Measurements from ENCODE around the gene ITIH4.

Gene ITIH4

DNA sequence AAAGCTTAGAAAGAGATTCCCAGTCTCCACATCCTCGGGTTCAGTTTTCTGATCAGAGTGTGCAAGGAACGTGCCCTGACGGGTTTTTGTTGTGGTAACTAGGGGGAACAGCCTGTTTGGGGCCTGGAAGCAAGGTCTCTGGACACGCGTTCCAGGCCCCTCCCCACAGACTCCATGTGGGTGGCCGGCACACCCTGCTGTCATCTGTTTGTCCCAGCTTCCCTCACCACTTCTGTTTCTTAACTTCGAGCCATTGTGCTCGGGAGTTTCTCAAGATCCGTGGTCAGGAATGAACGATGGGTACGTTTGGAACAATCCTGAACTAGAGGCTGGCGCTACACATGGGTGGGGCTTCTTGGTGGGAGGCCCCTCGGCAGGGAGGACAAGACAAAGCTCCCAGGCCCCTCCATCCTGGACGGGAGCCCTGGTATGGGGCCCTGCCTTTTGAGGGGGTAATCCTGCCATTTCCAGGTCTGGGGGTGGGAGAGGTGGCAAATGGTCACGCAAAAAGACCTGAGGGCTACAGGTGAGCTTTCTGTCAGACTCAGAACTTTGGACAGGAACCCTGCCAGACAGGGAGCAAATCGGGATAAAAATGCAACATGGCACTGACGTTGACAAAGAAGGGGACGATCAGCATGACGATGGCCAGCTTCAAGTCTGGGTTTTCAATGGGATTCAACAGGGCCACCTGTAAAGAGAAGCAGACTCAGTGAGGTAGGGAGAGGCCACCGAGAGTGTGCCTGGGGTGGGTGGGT lies 12.8 kb upstream of the ITIH4 start:
- H3K9ac ChIP-seq (ENCODE audit: low read depth in 1 of 2, low read length in 2 of 2), result no peak overlapping the region
- no peak overlapping the region for H3K4me3 ChIP-seq (ENCODE audit: low read length in 2 of 2)
- H3K36me3 ChIP-seq (ENCODE audit: control insufficient read depth in 2 of 2, insufficient read depth in 2 of 2, low read length in 2 of 2), result peaks cover 8 to 20% of the 10 kb centered on the region in 2 donors
- peak overlapping the region in 1 of 2 donors; percentile 28 for H3K27ac ChIP-seq (ENCODE audit: low read depth in 2 of 2, low read length in 2 of 2)
- H3K9me3 ChIP-seq (ENCODE audit: control insufficient read depth in 2 of 2, low read length in 2 of 2), result no peaks in the 10 kb centered on the region
- peaks cover 0 to 4% of the 10 kb centered on the region in 2 donors for H3K4me1 ChIP-seq (ENCODE audit: control insufficient read depth in 2 of 2, insufficient read depth in 2 of 2, low read length in 2 of 2)
- H3K27me3 ChIP-seq (ENCODE audit: control insufficient read depth in 2 of 2, insufficient read depth in 2 of 2, low read length in 2 of 2), result no peaks in the 10 kb centered on the region

DNA sequence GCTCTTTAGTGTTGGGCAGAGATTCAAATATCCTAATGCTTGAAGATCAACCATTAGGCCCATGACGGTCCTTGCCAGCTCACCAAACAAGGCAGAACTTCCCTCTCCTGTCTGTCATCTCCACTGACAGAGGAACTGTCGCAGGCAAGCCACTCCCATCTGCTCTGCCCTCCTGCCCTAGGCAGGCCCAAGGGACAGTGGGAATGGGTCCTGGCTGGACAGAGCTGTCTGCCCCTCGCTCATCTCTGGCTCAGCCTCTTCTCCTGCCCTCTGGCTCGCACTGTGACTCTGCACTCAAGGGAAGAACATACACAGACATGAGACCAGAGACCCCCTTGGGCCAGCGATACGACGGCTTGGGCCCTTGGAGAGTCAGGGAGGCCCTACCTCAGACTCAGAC lies 12.0 kb upstream of the ITIH4 start:
- Histone ChIP-seq H3K9me3 (ENCODE audit: control insufficient read depth in 2 of 2, low read length in 2 of 2) (no peaks in the 10 kb centered on the region), H3K9ac (ENCODE audit: low read depth in 1 of 2, low read length in 2 of 2) (no peak overlapping the region), H3K27ac (ENCODE audit: low read depth in 2 of 2, low read length in 2 of 2) (peak overlapping the region in 1 of 2 donors; percentile 5), H3K27me3 (ENCODE audit: control insufficient read depth in 2 of 2, insufficient read depth in 2 of 2, low read length in 2 of 2) (no peaks in the 10 kb centered on the region), H3K4me1 (ENCODE audit: control insufficient read depth in 2 of 2, insufficient read depth in 2 of 2, low read length in 2 of 2) (peaks cover 0 to 4% of the 10 kb centered on the region in 2 donors), H3K4me3 (ENCODE audit: low read length in 2 of 2) (no peak overlapping the region), H3K36me3 (ENCODE audit: control insufficient read depth in 2 of 2, insufficient read depth in 2 of 2, low read length in 2 of 2) (peaks cover 8 to 17% of the 10 kb centered on the region in 2 donors)

DNA sequence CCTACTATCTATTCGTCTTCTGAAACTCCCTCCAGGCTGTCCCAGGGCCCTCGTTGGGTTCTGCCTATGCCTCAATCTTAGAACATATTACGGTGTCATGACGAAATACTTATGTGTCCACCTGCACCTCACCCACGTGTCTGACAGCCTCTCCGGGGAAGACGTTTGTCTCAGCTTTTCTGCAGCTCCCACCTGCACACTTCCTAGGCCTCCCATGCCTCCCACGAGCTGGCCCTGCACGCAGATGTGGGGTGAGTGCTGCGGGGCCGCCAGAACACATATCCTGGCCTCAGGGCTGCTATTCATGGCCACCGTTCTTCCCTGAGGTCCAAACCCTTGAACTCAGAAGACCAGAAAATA lies 11.5 kb upstream of the ITIH4 start:
- H3K27ac ChIP-seq (ENCODE audit: low read depth in 2 of 2, low read length in 2 of 2), result no peak overlapping the region

DNA sequence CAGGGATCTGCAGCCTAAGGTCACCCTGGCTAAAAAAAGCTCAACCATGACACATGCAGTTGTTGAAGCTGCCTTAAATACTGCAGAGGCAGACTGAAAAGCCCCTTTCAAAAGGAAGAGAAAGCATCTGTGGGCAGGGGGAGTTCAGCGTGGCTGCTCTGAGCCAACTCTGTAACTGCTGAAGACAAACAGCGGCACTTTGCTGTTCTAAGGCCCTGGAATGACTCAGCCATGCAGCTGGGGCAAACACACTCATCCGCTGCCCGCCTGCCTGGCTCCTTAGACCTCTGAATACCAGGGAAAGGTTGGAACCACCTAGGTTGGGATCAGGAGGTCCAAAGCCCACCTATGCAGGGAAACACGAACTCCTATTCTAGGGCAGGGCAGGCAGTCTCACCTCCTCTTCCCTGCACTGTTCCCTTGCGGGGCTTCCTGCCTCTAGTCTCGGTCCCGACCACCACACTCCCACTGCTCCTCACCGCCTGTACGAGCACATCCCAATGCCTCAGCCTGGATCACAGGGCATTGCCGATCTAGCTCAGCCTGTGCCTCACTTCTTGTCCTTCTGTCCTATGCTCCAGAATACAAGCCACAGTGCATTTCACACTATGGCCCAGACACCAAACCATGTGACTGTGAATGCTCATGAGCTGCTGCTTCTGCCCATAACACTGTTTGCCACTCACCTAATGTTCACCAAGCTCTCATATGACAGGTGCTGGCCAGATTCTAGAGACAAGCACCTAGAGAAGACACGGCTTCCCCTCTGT lies 10.9 kb upstream of the ITIH4 start:
- Histone ChIP-seq H3K27ac (ENCODE audit: low read depth in 2 of 2, low read length in 2 of 2) (no peak overlapping the region), H3K36me3 (ENCODE audit: control insufficient read depth in 2 of 2, insufficient read depth in 2 of 2, low read length in 2 of 2) (peaks cover 6 to 17% of the 10 kb centered on the region in 2 donors), H3K4me1 (ENCODE audit: control insufficient read depth in 2 of 2, insufficient read depth in 2 of 2, low read length in 2 of 2) (peaks cover 0 to 4% of the 10 kb centered on the region in 2 donors), H3K9ac (ENCODE audit: low read depth in 1 of 2, low read length in 2 of 2) (no peak overlapping the region), H3K27me3 (ENCODE audit: control insufficient read depth in 2 of 2, insufficient read depth in 2 of 2, low read length in 2 of 2) (no peaks in the 10 kb centered on the region), H3K4me3 (ENCODE audit: low read length in 2 of 2) (no peak overlapping the region), H3K9me3 (ENCODE audit: control insufficient read depth in 2 of 2, low read length in 2 of 2) (no peaks in the 10 kb centered on the region)

More for the DNA sequence above, 11.5 kb upstream of the ITIH4 start:
- Histone ChIP-seq H3K9me3 (ENCODE audit: control insufficient read depth in 2 of 2, low read length in 2 of 2) (no peaks in the 10 kb centered on the region), H3K4me3 (ENCODE audit: low read length in 2 of 2) (no peak overlapping the region), H3K36me3 (ENCODE audit: control insufficient read depth in 2 of 2, insufficient read depth in 2 of 2, low read length in 2 of 2) (peaks cover 8 to 17% of the 10 kb centered on the region in 2 donors), H3K9ac (ENCODE audit: low read depth in 1 of 2, low read length in 2 of 2) (no peak overlapping the region), H3K27me3 (ENCODE audit: control insufficient read depth in 2 of 2, insufficient read depth in 2 of 2, low read length in 2 of 2) (no peaks in the 10 kb centered on the region), H3K4me1 (ENCODE audit: control insufficient read depth in 2 of 2, insufficient read depth in 2 of 2, low read length in 2 of 2) (peaks cover 0 to 4% of the 10 kb centered on the region in 2 donors)

- Histone ChIP-seq H3K4me3 (ENCODE audit: low read length in 2 of 2) (no peak overlapping the region), H3K4me1 (ENCODE audit: control insufficient read depth in 2 of 2, insufficient read depth in 2 of 2, low read length in 2 of 2) (peaks cover 0 to 4% of the 10 kb centered on the region in 2 donors), H3K27ac (ENCODE audit: low read depth in 2 of 2, low read length in 2 of 2) (no peak overlapping the region), H3K9me3 (ENCODE audit: control insufficient read depth in 2 of 2, low read length in 2 of 2) (no peaks in the 10 kb centered on the region), H3K27me3 (ENCODE audit: control insufficient read depth in 2 of 2, insufficient read depth in 2 of 2, low read length in 2 of 2) (no peaks in the 10 kb centered on the region), H3K36me3 (ENCODE audit: control insufficient read depth in 2 of 2, insufficient read depth in 2 of 2, low read length in 2 of 2) (peaks cover 6 to 17% of the 10 kb centered on the region in 2 donors), H3K9ac (ENCODE audit: low read depth in 1 of 2, low read length in 2 of 2) (no peak overlapping the region)
Measured at GRCh38 chr3:52839892-52840545, 9.5 kb upstream of the ITIH4 start.

DNA sequence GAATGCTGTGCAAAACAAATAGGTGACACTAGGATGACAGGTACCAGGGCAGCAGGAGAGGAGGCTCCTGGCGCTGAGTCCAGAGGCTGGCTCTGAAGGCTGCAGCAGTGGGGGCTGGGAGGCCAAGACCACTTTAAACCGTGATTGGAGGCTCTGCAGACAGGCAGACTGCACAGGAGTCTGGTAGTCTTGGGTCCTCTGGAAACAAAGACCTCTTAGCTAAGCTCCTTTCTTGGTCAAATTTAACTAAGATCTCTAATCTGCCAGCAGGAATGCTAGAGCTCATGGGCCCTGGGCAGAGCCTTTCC lies 8.8 kb upstream of the ITIH4 start:
- Histone ChIP-seq H3K9ac (ENCODE audit: low read depth in 1 of 2, low read length in 2 of 2) (no peak overlapping the region), H3K4me3 (ENCODE audit: low read length in 2 of 2) (no peak overlapping the region), H3K36me3 (ENCODE audit: control insufficient read depth in 2 of 2, insufficient read depth in 2 of 2, low read length in 2 of 2) (peaks cover 6 to 17% of the 10 kb centered on the region in 2 donors), H3K9me3 (ENCODE audit: control insufficient read depth in 2 of 2, low read length in 2 of 2) (no peaks in the 10 kb centered on the region), H3K27ac (ENCODE audit: low read depth in 2 of 2, low read length in 2 of 2) (no peak overlapping the region), H3K27me3 (ENCODE audit: control insufficient read depth in 2 of 2, insufficient read depth in 2 of 2, low read length in 2 of 2) (no peaks in the 10 kb centered on the region), H3K4me1 (ENCODE audit: control insufficient read depth in 2 of 2, insufficient read depth in 2 of 2, low read length in 2 of 2) (peaks cover 0 to 4% of the 10 kb centered on the region in 2 donors)

- H3K27me3 ChIP-seq (ENCODE audit: control insufficient read depth in 2 of 2, insufficient read depth in 2 of 2, low read length in 2 of 2), result no peaks in the 10 kb centered on the region
- no peak overlapping the region for H3K9ac ChIP-seq (ENCODE audit: low read depth in 1 of 2, low read length in 2 of 2)
- peaks cover 6 to 17% of the 10 kb centered on the region in 2 donors for H3K36me3 ChIP-seq (ENCODE audit: control insufficient read depth in 2 of 2, insufficient read depth in 2 of 2, low read length in 2 of 2)
- H3K27ac ChIP-seq (ENCODE audit: low read depth in 2 of 2, low read length in 2 of 2), result no peak overlapping the region
- H3K4me3 ChIP-seq (ENCODE audit: low read length in 2 of 2), result no peak overlapping the region
- no peaks in the 10 kb centered on the region for H3K9me3 ChIP-seq (ENCODE audit: control insufficient read depth in 2 of 2, low read length in 2 of 2)
- peaks cover 0 to 4% of the 10 kb centered on the region in 2 donors for H3K4me1 ChIP-seq (ENCODE audit: control insufficient read depth in 2 of 2, insufficient read depth in 2 of 2, low read length in 2 of 2)
Measured at GRCh38 chr3:52838561-52839267, 8.2 kb upstream of the ITIH4 start.

DNA sequence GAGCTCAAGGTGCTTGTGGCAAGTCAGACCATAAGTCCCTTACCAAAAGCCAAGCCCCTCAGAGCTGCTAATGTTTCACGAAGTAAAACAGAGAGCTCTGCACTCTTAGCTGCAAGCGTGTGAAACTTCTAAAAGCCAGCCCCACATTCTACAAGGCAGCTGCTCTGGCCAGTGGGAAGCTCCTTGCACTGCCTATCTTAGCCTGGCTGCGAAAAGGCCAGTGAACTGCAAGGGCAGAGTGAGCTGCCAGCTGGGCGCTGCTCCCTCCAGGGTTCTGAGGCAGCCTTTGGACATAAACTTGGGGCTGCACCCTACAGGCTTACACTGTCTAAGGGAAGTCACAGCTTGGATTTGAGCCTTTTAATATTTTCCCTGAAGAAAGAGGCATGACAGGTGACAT lies 6.5 kb upstream of the ITIH4 start:
- H3K4me3 ChIP-seq (ENCODE audit: low read length in 2 of 2), result no peak overlapping the region
- H3K9me3 ChIP-seq (ENCODE audit: control insufficient read depth in 2 of 2, low read length in 2 of 2), result no peaks in the 10 kb centered on the region
- H3K4me1 ChIP-seq (ENCODE audit: control insufficient read depth in 2 of 2, insufficient read depth in 2 of 2, low read length in 2 of 2), result peaks cover 0 to 3% of the 10 kb centered on the region in 2 donors
- peaks cover 4 to 10% of the 10 kb centered on the region in 2 donors for H3K36me3 ChIP-seq (ENCODE audit: control insufficient read depth in 2 of 2, insufficient read depth in 2 of 2, low read length in 2 of 2)
- H3K27ac ChIP-seq (ENCODE audit: low read depth in 2 of 2, low read length in 2 of 2), result no peak overlapping the region
- H3K9ac ChIP-seq (ENCODE audit: low read depth in 1 of 2, low read length in 2 of 2), result no peak overlapping the region
- no peaks in the 10 kb centered on the region for H3K27me3 ChIP-seq (ENCODE audit: control insufficient read depth in 2 of 2, insufficient read depth in 2 of 2, low read length in 2 of 2)

DNA sequence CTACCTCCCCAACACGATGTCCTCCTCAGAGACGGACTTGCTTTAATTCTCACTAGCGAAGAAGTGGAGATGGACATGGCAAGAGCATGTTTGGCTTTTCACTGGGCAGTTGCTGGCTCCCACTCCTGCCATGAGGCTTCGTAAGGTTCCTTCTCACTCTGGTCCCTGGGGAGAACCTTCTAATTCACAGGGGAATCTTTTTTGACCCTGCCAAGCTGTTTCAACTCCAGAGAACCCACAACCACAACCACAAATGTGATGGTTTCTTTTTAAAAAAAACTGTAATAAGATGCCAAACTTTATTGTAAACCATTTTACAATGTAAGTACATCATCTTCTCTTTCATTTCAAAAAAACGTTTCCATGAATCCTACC lies 6.0 kb upstream of the ITIH4 start:
- H3K27ac ChIP-seq (ENCODE audit: low read depth in 2 of 2, low read length in 2 of 2), result no peak overlapping the region
- H3K27me3 ChIP-seq (ENCODE audit: control insufficient read depth in 2 of 2, insufficient read depth in 2 of 2, low read length in 2 of 2), result no peaks in the 10 kb centered on the region
- H3K36me3 ChIP-seq (ENCODE audit: control insufficient read depth in 2 of 2, insufficient read depth in 2 of 2, low read length in 2 of 2), result peaks cover under 1 to 6% of the 10 kb centered on the region in 2 donors
- H3K9me3 ChIP-seq (ENCODE audit: control insufficient read depth in 2 of 2, low read length in 2 of 2), result no peaks in the 10 kb centered on the region
- H3K9ac ChIP-seq (ENCODE audit: low read depth in 1 of 2, low read length in 2 of 2), result no peak overlapping the region
- no peak overlapping the region for H3K4me3 ChIP-seq (ENCODE audit: low read length in 2 of 2)
- H3K4me1 ChIP-seq (ENCODE audit: control insufficient read depth in 2 of 2, insufficient read depth in 2 of 2, low read length in 2 of 2), result peaks cover 3 to 4% of the 10 kb centered on the region in 2 donors
